Effector memory CD4-positive, alpha-beta T cell (primary cell): Measurements from ENCODE around the gene TLR10.
"Not testable (repeated sequence)": the region's sequence is repeated elsewhere in the genome, so short reads cannot be mapped to it uniquely, and the experiment has no call there.

Source experiments
- DNase-seq, 3 donors: peaks; one replicate each; pipeline ENCODE4 v3.0.0-alpha.2; 2020
- H3K27ac ChIP-seq: 2 replicates; pipeline ENCODE4 v1.7.0; 2013; ENCODE audit warnings: mild to moderate bottlenecking, low read length, moderate library complexity; ENCODE audit not compliant: insufficient read depth, poor library complexity, severe bottlenecking
- H3K27me3 ChIP-seq: replicated peaks from 2 replicates; pipeline ENCODE4 v1.7.0; 2013; ENCODE audit warnings: mild to moderate bottlenecking, low read length; ENCODE audit not compliant: insufficient read depth, control insufficient read depth, poor library complexity, severe bottlenecking
- H3K36me3 ChIP-seq: 2 replicates; pipeline ENCODE4 v1.7.0; 2013; ENCODE audit warnings: mild to moderate bottlenecking, low read length, moderate library complexity; ENCODE audit not compliant: control insufficient read depth, insufficient read depth
- H3K4me1 ChIP-seq: 2 replicates; pipeline ENCODE4 v1.7.0; 2013; ENCODE audit warnings: low read length, mild to moderate bottlenecking; ENCODE audit not compliant: control insufficient read depth, insufficient read depth, poor library complexity, severe bottlenecking
- H3K4me3 ChIP-seq: 2 replicates; pipeline ENCODE4 v1.7.0; 2013; ENCODE audit warnings: low read length, low read depth, mild to moderate bottlenecking; ENCODE audit not compliant: insufficient read depth, poor library complexity, severe bottlenecking
- H3K9me3 ChIP-seq: 2 replicates; pipeline ENCODE4 v1.7.0; 2013; ENCODE audit warnings: mild to moderate bottlenecking, low read length, moderate library complexity; ENCODE audit not compliant: control insufficient read depth

The TLR10 gene

GRCh38 chr4:38769441-38769840, 13.3 kb downstream of the TLR10 start:
- Histone ChIP-seq H3K4me3 (no peak overlapping the region), H3K27me3 (no peaks in the 10 kb centered on the region), H3K4me1 (no peaks in the 10 kb centered on the region), H3K9me3 (no peaks in the 10 kb centered on the region), H3K27ac (no peak overlapping the region), H3K36me3 (no peaks in the 10 kb centered on the region)
- no peak for DNase-seq

DNA sequence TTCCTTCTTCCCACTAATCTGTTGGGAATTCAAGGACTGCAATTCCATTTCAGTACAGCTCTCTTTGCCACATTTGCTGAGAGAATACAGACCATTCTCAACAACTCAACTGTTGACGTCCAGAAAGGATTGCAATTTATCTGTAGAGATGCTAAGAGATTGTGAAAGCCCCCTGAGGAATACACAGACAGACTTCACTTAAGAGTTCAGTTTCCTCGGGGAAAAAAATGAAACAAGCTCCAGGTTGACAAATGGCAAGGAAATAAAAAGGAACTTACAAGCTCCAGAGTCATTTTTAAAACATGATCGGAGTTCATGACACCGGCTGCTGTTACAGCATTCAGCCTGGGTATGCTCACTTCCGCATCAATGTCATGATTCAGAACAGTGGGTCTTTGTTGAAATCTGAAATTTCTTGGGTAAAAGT, 13.8 kb downstream of the TLR10 start:
- DNase-seq, result no peak
- no peaks in the 10 kb centered on the region for H3K4me1 ChIP-seq
- H3K27ac ChIP-seq, result no peak overlapping the region

GRCh38 chr4:38766940-38767339, 15.8 kb downstream of the TLR10 start:
- H3K36me3 ChIP-seq, H3K27me3 ChIP-seq, H3K27ac ChIP-seq, DNase-seq, H3K9me3 ChIP-seq, H3K4me3 ChIP-seq, H3K4me1 ChIP-seq: not testable (repeated sequence)

More for the DNA sequence above, 13.8 kb downstream of the TLR10 start:
- Histone ChIP-seq H3K4me3 (no peak overlapping the region), H3K9me3 (no peaks in the 10 kb centered on the region), H3K27me3 (no peaks in the 10 kb centered on the region), H3K36me3 (no peaks in the 10 kb centered on the region)

GRCh38 chr4:38765382-38765781, 17.4 kb downstream of the TLR10 start:
- no peaks in the 10 kb centered on the region for H3K9me3 ChIP-seq

GRCh38 chr4:38764277-38764676, 18.5 kb downstream of the TLR10 start:
- no peak for DNase-seq
- Histone ChIP-seq H3K27me3 (no peaks in the 10 kb centered on the region), H3K4me1 (no peaks in the 10 kb centered on the region), H3K4me3 (no peak overlapping the region), H3K9me3 (no peaks in the 10 kb centered on the region), H3K36me3 (no peaks in the 10 kb centered on the region), H3K27ac (no peak overlapping the region)

More at GRCh38 chr4:38765382-38765781, 17.4 kb downstream of the TLR10 start:
- no peaks in the 10 kb centered on the region for H3K27me3 ChIP-seq
- no peaks in the 10 kb centered on the region for H3K4me1 ChIP-seq
- no peaks in the 10 kb centered on the region for H3K36me3 ChIP-seq
- no peak for DNase-seq
- no peak overlapping the region for H3K27ac ChIP-seq
- no peak overlapping the region for H3K4me3 ChIP-seq

DNA sequence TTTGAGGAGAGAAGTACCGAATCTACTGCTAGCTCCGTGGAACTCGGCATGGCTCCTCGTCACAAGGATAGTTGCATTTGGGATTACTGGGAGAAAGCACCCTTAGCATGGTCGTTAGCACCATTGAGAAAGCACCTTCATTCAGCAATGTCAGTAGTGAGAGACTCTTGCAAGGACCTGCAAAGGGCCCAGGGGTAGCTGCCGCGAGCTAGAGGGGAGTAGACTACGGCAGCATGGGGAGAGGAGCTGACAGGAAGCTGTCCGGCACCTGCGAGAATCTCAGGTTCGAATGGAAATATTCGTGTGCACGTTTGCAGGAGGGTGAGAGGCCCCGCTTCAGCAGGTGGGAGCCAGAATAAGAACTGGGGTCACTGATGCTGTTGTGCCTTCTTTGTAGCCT, 20.2 kb downstream of the TLR10 start:
- no peaks in the 10 kb centered on the region for H3K4me1 ChIP-seq
- H3K27me3 ChIP-seq, result no peaks in the 10 kb centered on the region
- no peak overlapping the region for H3K27ac ChIP-seq
- H3K9me3 ChIP-seq, result no peaks in the 10 kb centered on the region
- H3K4me3 ChIP-seq, result no peak overlapping the region
- no peak for DNase-seq
- H3K36me3 ChIP-seq, result no peaks in the 10 kb centered on the region

DNA sequence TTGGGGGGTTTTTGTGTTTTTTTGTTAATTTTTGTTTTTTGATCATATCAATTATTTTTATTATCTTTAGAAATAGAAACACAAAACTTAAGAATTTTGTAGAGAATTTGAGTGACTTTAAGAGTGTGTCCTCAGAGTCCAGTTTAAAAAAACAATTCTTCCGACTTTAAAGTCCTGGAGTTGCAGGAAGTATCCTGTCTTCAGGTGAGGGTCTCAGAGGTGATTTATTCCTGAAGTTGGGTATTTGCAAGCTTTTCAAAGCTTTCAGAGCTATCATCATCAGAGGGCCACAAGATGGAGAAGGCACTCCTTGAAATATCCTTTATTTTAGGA, 23.0 kb downstream of the TLR10 start:
- Histone ChIP-seq H3K27me3 (no peaks in the 10 kb centered on the region), H3K36me3 (no peaks in the 10 kb centered on the region), H3K27ac (no peak overlapping the region), H3K4me3 (no peak overlapping the region), H3K9me3 (no peaks in the 10 kb centered on the region), H3K4me1 (no peaks in the 10 kb centered on the region)
- DNase-seq, result no peak

DNA sequence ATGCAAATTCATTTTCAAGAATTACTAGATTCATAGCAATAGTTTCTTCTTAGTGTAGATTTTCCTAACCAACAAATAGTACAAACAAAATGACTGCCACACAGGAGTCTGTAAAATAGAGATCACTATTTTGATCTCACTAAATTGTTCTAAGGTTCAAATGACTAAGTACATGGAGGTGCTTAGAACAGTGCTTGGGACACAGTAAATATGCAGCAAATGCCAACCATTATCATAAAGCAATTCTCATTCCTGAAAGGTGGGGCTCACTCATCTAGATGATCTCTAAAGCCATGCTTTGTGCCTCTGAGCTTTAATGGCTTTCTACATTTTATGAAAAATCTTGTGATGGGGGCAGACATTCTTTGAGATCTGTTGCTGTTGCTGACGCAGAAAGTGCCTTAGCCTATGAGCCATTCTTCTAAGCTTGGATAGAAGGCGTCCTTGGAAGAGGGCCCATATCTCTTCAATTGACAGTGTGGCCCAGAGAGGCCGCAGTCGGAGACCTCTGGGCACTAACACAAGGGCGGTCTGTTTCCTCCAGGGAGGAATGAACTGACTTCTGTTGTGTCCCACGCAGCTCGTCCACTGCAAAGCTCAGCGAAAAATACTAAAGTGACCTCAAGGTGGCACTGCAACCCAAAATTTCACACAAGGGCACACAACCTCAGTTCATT, 23.5 kb downstream of the TLR10 start:
- H3K27ac ChIP-seq, result no peak overlapping the region

DNA sequence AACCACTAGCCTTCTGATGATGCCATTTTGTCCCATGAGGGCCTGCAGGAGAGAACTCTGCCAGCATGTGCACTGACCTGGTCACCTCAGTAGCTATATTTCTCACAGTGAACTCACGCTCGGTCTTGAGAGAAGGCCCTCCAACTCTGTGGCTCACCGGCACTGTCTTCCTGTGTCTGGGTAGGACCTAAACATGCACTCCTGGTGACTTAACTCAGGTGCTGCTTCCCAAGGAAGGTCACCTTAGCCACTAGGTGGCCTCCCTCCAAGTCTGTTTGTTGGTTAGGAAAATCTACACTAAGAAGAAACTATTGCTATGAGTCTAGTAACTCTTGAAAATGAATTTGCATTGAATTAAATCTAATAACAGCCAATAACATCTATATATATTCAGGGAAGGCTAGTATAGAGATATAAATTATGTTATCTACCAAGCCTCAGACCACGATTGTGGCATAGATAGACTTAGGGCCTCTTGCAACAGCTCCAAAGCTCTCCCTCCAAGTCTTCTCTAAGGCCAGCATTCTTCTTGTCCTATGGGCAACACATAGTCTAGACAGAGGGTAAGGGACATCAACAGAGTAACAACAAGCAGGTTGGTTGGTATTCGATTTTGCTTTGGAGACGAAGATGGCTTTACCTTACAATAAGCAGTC, 24.7 kb downstream of the TLR10 start:
- Histone ChIP-seq H3K4me3 (no peak overlapping the region), H3K9me3 (no peaks in the 10 kb centered on the region), H3K27me3 (no peaks in the 10 kb centered on the region), H3K36me3 (no peaks in the 10 kb centered on the region), H3K4me1 (no peaks in the 10 kb centered on the region), H3K27ac (no peak overlapping the region)
- DNase-seq, result no peak

More for the DNA sequence above, 23.5 kb downstream of the TLR10 start:
- no peak overlapping the region for H3K4me3 ChIP-seq
- no peaks in the 10 kb centered on the region for H3K9me3 ChIP-seq
- H3K36me3 ChIP-seq, result no peaks in the 10 kb centered on the region
- no peaks in the 10 kb centered on the region for H3K4me1 ChIP-seq
- H3K27me3 ChIP-seq, result no peaks in the 10 kb centered on the region
- peak; percentile 2 to 24 (median 23) for DNase-seq

- H3K9me3 ChIP-seq, result no peaks in the 10 kb centered on the region
- no peak for DNase-seq
- H3K4me1 ChIP-seq, result no peaks in the 10 kb centered on the region
- no peak overlapping the region for H3K27ac ChIP-seq
- H3K27me3 ChIP-seq, result no peaks in the 10 kb centered on the region
- H3K4me3 ChIP-seq, result no peak overlapping the region
- no peaks in the 10 kb centered on the region for H3K36me3 ChIP-seq
Measured at GRCh38 chr4:38752941-38753806, 29.6 kb downstream of the TLR10 start.
